Measurements from ENCODE around the gene SLC9C1. TPM values are rescaled to one million over a fixed set of nuclear protein-coding genes. Genes with fewer than 3 reads are reported as not detected.

Gene SLC9C1
- total RNA-seq, 1 experiment from 2014 or later = 0.50 TPM

GRCh38 chr3:112338021-112338726, 44.2 kb upstream of the SLC9C1 start:
- Histone ChIP-seq H3K4me1 (ENCODE audit: insufficient read depth, low read length) (peaks cover 12% of the 10 kb centered on the region), H2AFZ (ENCODE audit: low read length) (no peak overlapping the region), H2BK15ac (ENCODE audit: low read depth, low read length) (no peak overlapping the region), H3K18ac (ENCODE audit: insufficient read length, low read depth, low read length) (no peak overlapping the region), H3K27ac (ENCODE audit: insufficient read length, low read depth, low read length) (no peak overlapping the region), H4K5ac (ENCODE audit: insufficient read length, low read depth, low read length) (no peak overlapping the region), H2BK5ac (ENCODE audit: insufficient read length, low read length) (no peak overlapping the region), H3K23me2 (ENCODE audit: insufficient read length, low read depth, low read length, poor library complexity, severe bottlenecking) (peaks cover 5% of the 10 kb centered on the region), H3K27me3 (ENCODE audit: insufficient read depth, low read length) (no peaks in the 10 kb centered on the region), H3K9me3 (ENCODE audit: control insufficient read depth, low read depth, low read length) (no peaks in the 10 kb centered on the region), H3K56ac (ENCODE audit: insufficient read length, low read depth, low read length) (no peak overlapping the region), H3K79me1 (ENCODE audit: insufficient read depth, low read depth, low read length, poor library complexity, severe bottlenecking) (peaks cover 7% of the 10 kb centered on the region), H2AK5ac (ENCODE audit: insufficient read length, low read length) (no peak overlapping the region), H3K79me2 (ENCODE audit: insufficient read depth, low read length) (peaks cover 46% of the 10 kb centered on the region), H4K8ac (replicated peaks; ENCODE audit: insufficient read length, low read depth, low read length) (no peak overlapping the region), H3K23ac (ENCODE audit: insufficient read length, low read depth, low read length) (no peak overlapping the region), H3K4me2 (ENCODE audit: insufficient read depth, insufficient read length, low read length) (no peak overlapping the region), H2BK12ac (ENCODE audit: insufficient read length, low read depth, low read length) (no peak overlapping the region), H3T11ph (ENCODE audit: low read length) (no peak overlapping the region), H4K20me1 (ENCODE audit: control insufficient read depth, insufficient read depth, insufficient read length) (no peaks in the 10 kb centered on the region), H2BK20ac (ENCODE audit: low read depth, low read length, poor library complexity, severe bottlenecking) (no peak overlapping the region), H2BK120ac (ENCODE audit: low read depth, low read length, poor library complexity, severe bottlenecking) (no peak overlapping the region), H3K4ac (ENCODE audit: low read depth, low read length) (no peak overlapping the region), H3K9ac (ENCODE audit: extremely low read depth, insufficient read length, low read length) (no peak overlapping the region), H3K14ac (ENCODE audit: insufficient read depth, low read length) (no peak overlapping the region), H4K91ac (ENCODE audit: insufficient read length, low read depth, low read length) (no peak overlapping the region)
- no CpG with 5 or more reads among the region's 6 CpGs for WGBS (ENCODE audit: extremely low coverage, insufficient read length, low lambda C conversion rate)
- Mint-ChIP-seq H3K9me3 (peaks cover 0 to 4% of the 10 kb centered on the region in 2 experiments; a peak in 3 of 5 replicates), H3K4me1 (peaks cover 61 to 62% of the 10 kb centered on the region in 2 experiments), H3K4me3 (no peak overlapping the region; a peak in 1 of 5 replicates), H3K36me3 (ENCODE audit: insufficient read depth in 1 of 3, low read depth in 3 of 3) (peaks cover 51 to 60% (median 51%) of the 10 kb centered on the region in 3 experiments), H3K27me3 (ENCODE audit: low read depth) (no peaks in the 10 kb centered on the region), H3K27ac (peak overlapping the region in 1 of 3 experiments; percentile 69; a peak in 1 of 7 replicates)
- no peak for DNase-seq
- no peak for TF ChIP-seq CTCF (conservative IDR thresholded peaks at IDR 0.05)
